Testis (tissue), 3 donors: ENCODE measurements around the gene NKX6-2. TPM values are rescaled to one million over a fixed set of nuclear protein-coding genes. Genes with fewer than 3 reads are reported as not detected.

Experiments
- DNase-seq: peaks from one replicate; pipeline ENCODE4 v3.0.0-alpha.2; 2019
- H3K27ac ChIP-seq, 2 donors: fragments of 200-600 bp; sonication (generic); one replicate each; pipeline ENCODE4 v1.5.1; 2019
- H3K27me3 ChIP-seq: fragments of 200-600 bp; sonication (generic); one replicate; pipeline ENCODE4 v1.5.1; 2019
- H3K36me3 ChIP-seq: fragments of 200-600 bp; sonication (generic); one replicate; pipeline ENCODE4 v1.5.1; 2017; ENCODE audit warnings: low read depth; ENCODE audit errors: missing control alignments
- H3K4me1 ChIP-seq: fragments of 200-600 bp; sonication (generic); one replicate; pipeline ENCODE4 v1.5.1; 2019
- H3K4me3 ChIP-seq, 2 donors: fragments of 200-600 bp; sonication (generic); one replicate each; pipeline ENCODE4 v1.5.1; 2017 to 2019
- H3K9me3 ChIP-seq: fragments of 200-600 bp; sonication (generic); one replicate; pipeline ENCODE4 v1.5.1; 2017
- POLR2A ChIP-seq: fragments of 450-650 bp; IDR thresholded peaks from one replicate; pipeline ENCODE4 v1.6.1; 2017; ENCODE audit warnings: antibody characterized with exemption, mild to moderate bottlenecking, moderate library complexity
- WGBS, 2 donors: methylation state at CpG; one replicate each; pipeline ENCODE4 v1.1.5; 2018; 5-methylcytosine and 5-hydroxymethylcytosine counted together
- intact Hi-C: fragments of 100-400 bp; cut with DNase I; formaldehyde crosslinking; loops from one replicate; pipeline ENCODE4 v1.15.1; 2023; ENCODE audit warnings: low total_unique reads
- polyA plus RNA-seq: library from polyadenylated mRNA; stranded (reverse); fragments of 350-450 nt; fragmentation: Illumina TruSeq; extraction: RNeasy Lipid Tissue Mini Kit (QIAGEN cat#74804); gene quantifications from one replicate; pipeline ENCODE4 v1.2.3, GENCODE V29; 2014; ENCODE audit warnings: low read depth, low replicate concordance; ENCODE audit not compliant: insufficient read depth
- total RNA-seq, 2 donors: library from RNA; depleted of rRNA; stranded (reverse); fragments of >200 nt; gene quantifications; one replicate each; pipeline ENCODE4 v1.2.3, GENCODE V29; 2016
- TF ChIP-seq, protein P1 (sequence below), 3 experiments: fragments of 450-650 bp in 2 of 3; fragments of 200-600 bp in 1 of 3; sonication (generic) in 1 of 3; IDR thresholded peaks; one replicate each; pipeline ENCODE4 v1.5.1; 2016 to 2019; ENCODE audit warnings: antibody characterized with exemption in 3 of 3, mild to moderate bottlenecking in 2 of 3, moderate library complexity in 1 of 3

The NKX6-2 gene
- total and polyA plus RNA-seq, 3 donors from 2014 or later: 2.0 to 20.1 (median 8.9) TPM

DNA sequence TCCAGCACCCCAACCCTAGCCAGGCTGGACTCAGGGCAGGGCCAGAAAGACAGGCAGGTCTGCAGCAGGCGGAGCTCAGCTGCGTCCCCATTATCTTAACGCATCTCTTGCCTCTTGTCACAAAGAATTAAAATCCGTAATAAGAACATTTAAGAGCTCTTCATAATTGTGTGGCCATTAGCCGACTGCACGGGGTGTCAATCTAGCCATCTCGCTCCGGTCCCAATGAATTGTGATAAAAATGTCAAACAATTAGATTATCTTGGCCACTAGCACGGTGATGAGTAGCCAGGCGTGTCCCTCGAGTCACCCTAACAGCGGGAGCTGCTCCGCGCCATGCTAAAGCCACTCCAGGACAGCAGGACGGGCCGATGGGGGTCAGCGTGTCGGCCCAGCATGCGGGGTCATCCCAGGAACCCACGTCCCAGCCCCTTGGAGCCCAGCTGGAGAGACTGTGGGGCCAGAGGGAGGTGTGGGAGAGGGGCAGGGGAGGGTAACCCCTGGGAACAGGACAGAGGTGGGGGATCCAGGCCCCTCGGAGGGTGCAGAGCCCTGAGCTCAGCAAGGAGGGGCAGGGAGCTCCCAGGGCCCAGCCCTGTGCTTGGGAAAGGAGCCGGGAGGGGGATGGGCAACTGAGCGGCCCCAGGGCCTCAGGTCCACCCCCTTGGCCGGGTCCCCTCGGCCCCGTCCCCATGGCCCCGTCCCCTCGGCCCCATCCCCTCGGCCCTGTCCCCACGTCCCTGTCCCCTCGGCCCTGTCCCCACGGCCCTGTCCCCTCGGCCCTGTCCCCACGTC is 17.7 kb upstream of the NKX6-2 start:
- Histone ChIP-seq H3K4me1 (no peaks in the 10 kb centered on the region), H3K36me3 (no peaks in the 10 kb centered on the region), H3K9me3 (no peaks in the 10 kb centered on the region), H3K27me3 (no peaks in the 10 kb centered on the region), H3K4me3 (no peak overlapping the region), H3K27ac (no peak overlapping the region)
- DNase-seq: no peak
- WGBS, 2 donors: 90 to 93% methylated on average over 19 to 34 of the region's 34 CpGs
- TF ChIP-seq, protein P1, sequence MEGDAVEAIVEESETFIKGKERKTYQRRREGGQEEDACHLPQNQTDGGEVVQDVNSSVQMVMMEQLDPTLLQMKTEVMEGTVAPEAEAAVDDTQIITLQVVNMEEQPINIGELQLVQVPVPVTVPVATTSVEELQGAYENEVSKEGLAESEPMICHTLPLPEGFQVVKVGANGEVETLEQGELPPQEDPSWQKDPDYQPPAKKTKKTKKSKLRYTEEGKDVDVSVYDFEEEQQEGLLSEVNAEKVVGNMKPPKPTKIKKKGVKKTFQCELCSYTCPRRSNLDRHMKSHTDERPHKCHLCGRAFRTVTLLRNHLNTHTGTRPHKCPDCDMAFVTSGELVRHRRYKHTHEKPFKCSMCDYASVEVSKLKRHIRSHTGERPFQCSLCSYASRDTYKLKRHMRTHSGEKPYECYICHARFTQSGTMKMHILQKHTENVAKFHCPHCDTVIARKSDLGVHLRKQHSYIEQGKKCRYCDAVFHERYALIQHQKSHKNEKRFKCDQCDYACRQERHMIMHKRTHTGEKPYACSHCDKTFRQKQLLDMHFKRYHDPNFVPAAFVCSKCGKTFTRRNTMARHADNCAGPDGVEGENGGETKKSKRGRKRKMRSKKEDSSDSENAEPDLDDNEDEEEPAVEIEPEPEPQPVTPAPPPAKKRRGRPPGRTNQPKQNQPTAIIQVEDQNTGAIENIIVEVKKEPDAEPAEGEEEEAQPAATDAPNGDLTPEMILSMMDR (IDR thresholded peaks at IDR 0.05): no peak
- TF ChIP-seq POLR2A: no peak
- intact Hi-C loops: no loop called here

DNA sequence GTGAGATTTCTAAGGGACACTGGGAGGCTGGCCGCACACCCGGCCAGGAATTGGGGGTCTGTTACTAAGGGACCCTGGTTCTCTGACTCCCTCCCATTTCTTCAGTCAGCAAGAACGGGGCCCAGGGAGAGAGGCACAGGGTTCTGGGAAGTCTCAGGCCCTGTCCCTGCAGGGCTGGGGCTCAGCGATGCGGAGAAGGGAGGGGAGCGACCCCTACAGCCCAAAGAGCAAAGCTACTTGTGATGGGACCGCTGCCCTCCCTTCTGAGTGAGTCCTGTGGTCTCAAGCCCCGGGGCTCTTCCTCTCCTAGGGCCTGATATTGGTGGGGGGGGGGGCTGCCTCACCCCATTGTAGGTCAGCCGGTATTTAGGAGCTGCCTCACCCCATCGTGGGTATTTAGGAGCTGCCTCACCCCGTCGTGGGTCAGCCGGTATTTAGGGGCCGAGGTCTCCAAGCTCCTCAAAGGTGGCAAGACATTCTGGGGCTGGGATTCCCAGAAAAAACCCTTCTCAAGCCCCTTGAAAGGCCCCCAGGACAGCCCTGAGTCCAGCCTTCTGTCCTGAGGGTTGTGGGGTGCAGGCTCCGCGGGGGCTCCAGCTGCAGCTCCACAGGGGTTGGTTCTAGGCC is 16.9 kb upstream of the NKX6-2 start:
- H3K27me3 ChIP-seq: no peaks in the 10 kb centered on the region
- no peak for DNase-seq
- no peaks in the 10 kb centered on the region for H3K9me3 ChIP-seq
- H3K4me3 ChIP-seq: no peak overlapping the region
- WGBS, 2 donors: 73 to 92% methylated on average over 8 to 16 of the region's 16 CpGs
- H3K27ac ChIP-seq: no peak overlapping the region
- TF ChIP-seq, protein P1 (IDR thresholded peaks at IDR 0.05): no peak
- TF ChIP-seq POLR2A: no peak
- intact Hi-C loops: no loop called here
- H3K36me3 ChIP-seq: no peaks in the 10 kb centered on the region
- H3K4me1 ChIP-seq: no peaks in the 10 kb centered on the region

GRCh38 chr10:132802048-132802447 is 16.1 kb upstream of the NKX6-2 start:
- Histone ChIP-seq H3K4me3 (no peak overlapping the region), H3K36me3 (no peaks in the 10 kb centered on the region), H3K4me1 (no peaks in the 10 kb centered on the region), H3K9me3 (no peaks in the 10 kb centered on the region), H3K27me3 (no peaks in the 10 kb centered on the region), H3K27ac (no peak overlapping the region)
- WGBS, 2 donors: 91 to 97% methylated on average over 7 to 8 of the region's 8 CpGs
- intact Hi-C loops: no loop called here
- no peak for DNase-seq
- TF ChIP-seq, protein P1 (IDR thresholded peaks at IDR 0.05): no peak
- no peak for TF ChIP-seq POLR2A

GRCh38 chr10:132799865-132800264 is 13.9 kb upstream of the NKX6-2 start:
- Histone ChIP-seq H3K4me3 (no peak overlapping the region), H3K9me3 (no peaks in the 10 kb centered on the region), H3K4me1 (no peaks in the 10 kb centered on the region), H3K27me3 (no peaks in the 10 kb centered on the region), H3K36me3 (no peaks in the 10 kb centered on the region), H3K27ac (no peak overlapping the region)
- TF ChIP-seq, protein P1 (IDR thresholded peaks at IDR 0.05): no peak
- WGBS, 2 donors: 84 to 85% methylated on average over 7 to 9 of the region's 11 CpGs
- intact Hi-C loops: no loop called here
- DNase-seq: no peak
